HepG2 (cell line): ENCODE data around the gene ATOSB. TPM values are rescaled to one million over a fixed set of nuclear protein-coding genes. Genes with fewer than 3 reads are reported as not detected.

Source experiments
- ATAC-seq: fragments of 200-7000 bp; cut with Tn5 transposase; 3 replicates; pipeline ENCODE4 v1.9.1; 2020; ENCODE audit warnings: mild to moderate bottlenecking, moderate library complexity
- BruUV-seq: library from RNA; stranded (reverse); fragments of 400-500 nt; replicated peaks from 2 replicates; lab custom pipeline; 2021; lab: Mats Ljungman, UMichigan
- CTCF ChIA-PET: fragments of 300-600 bp; formaldehyde crosslinking; extraction: SDS; loops from one replicate; lab custom pipeline; 2021; ENCODE audit warnings: low total read pairs, inconsistent platforms, low intra/inter-chr PET ratio; lab: Yijun Ruan, JAX
- POLR2A ChIA-PET: fragments of 350-600 bp; sonication (Branson Sonifier 250); formaldehyde crosslinking; loops from one replicate; lab custom pipeline; 2020; ENCODE audit warnings: antibody characterized with exemption, inconsistent platforms; lab: Yijun Ruan, JAX
- DNase-seq: peaks from one replicate; pipeline ENCODE4 v3.0.0-alpha.2; 2015; ENCODE audit warnings: low spot score
- FAIRE-seq: peaks from 3 replicates; lab custom pipeline; 2011; peaks lifted over from hg19 to GRCh38; lab: Jason Lieb, UNC
- H2AFZ ChIP-seq: one replicate; pipeline ENCODE4 v1.6.1; 2011; ENCODE audit warnings: low read length, inconsistent platforms
- H3K27ac ChIP-seq: fragments of 300-600 bp; 3 replicates; pipeline ENCODE4 v1.8.0; 2011; ENCODE audit warnings: mixed run types, mild to moderate bottlenecking, mixed read lengths, low read length, inconsistent platforms; ENCODE audit not compliant: insufficient read depth; ENCODE audit errors: extremely low read length
- H3K27me3 ChIP-seq, 2 experiments: fragments of 200-600 bp in 1 of 2; 2 replicates in 1 of 2; 3 replicates in 1 of 2; pipeline versions ENCODE4 v1.6.0 to v1.8.0; 2011; ENCODE audit warnings: low read length in 2 of 2, mild to moderate bottlenecking in 2 of 2, moderate library complexity in 2 of 2, inconsistent platforms in 1 of 2; ENCODE audit not compliant: insufficient read depth in 2 of 2, control insufficient read depth in 1 of 2
- H3K36me3 ChIP-seq, 2 experiments: fragments of 200-600 bp in 1 of 2; replicated peaks in 1 of 2; 2 replicates in 1 of 2; 3 replicates in 1 of 2; pipeline versions ENCODE4 v1.5.1 to v1.8.0; 2011; ENCODE audit warnings: low read length in 2 of 2, inconsistent platforms in 1 of 2; ENCODE audit not compliant: insufficient read depth in 2 of 2, control insufficient read depth in 1 of 2
- H3K4me1 ChIP-seq: 2 replicates; pipeline ENCODE4 v1.5.1; 2012; ENCODE audit warnings: low read length, inconsistent platforms; ENCODE audit not compliant: insufficient read depth
- H3K4me2 ChIP-seq: 2 replicates; pipeline ENCODE4 v1.6.0; 2011; ENCODE audit warnings: low read depth, low read length, inconsistent platforms
- H3K4me3 ChIP-seq, 3 experiments: fragments of 200-600 bp in 1 of 3; sonication (generic), shearing (Covaris generic) in 1 of 3; replicated peaks in 1 of 3; 2 replicates each; pipeline ENCODE4 v1.5.1; 2011 to 2016; ENCODE audit warnings: low read length in 3 of 3, inconsistent platforms in 2 of 3, low read depth in 2 of 3, mild to moderate bottlenecking in 2 of 3, control low read depth in 1 of 3, mixed read lengths in 1 of 3; ENCODE audit not compliant: insufficient read depth in 1 of 3
- H3K79me2 ChIP-seq: one replicate; pipeline ENCODE4 v1.6.1; 2011; ENCODE audit warnings: low read length, inconsistent platforms; ENCODE audit not compliant: insufficient read depth
- H3K9ac ChIP-seq: 2 replicates; pipeline ENCODE4 v1.6.0; 2011; ENCODE audit warnings: mild to moderate bottlenecking, low read depth, low read length, inconsistent platforms; ENCODE audit not compliant: insufficient read depth
- H3K9me3 ChIP-seq: 2 replicates; pipeline ENCODE4 v1.5.1; 2012; ENCODE audit warnings: mild to moderate bottlenecking, low read length
- H4K20me1 ChIP-seq: 2 replicates; pipeline ENCODE4 v1.6.0; 2011; ENCODE audit warnings: inconsistent platforms, mild to moderate bottlenecking, low read length, moderate library complexity; ENCODE audit not compliant: insufficient read depth
- ARNT ChIP-seq: fragments of 450-650 bp; IDR thresholded peaks from 2 replicates; pipeline ENCODE4 v1.6.1; 2017
- CREM ChIP-seq, 2 experiments: sonication (generic) in 1 of 2; formaldehyde crosslinking in 1 of 2; IDR thresholded peaks; 2 replicates each; pipeline versions ENCODE4 v1.4.0 to v1.6.1; 2016 to 2020; ENCODE audit warnings: antibody characterized with exemption in 1 of 2, mild to moderate bottlenecking in 1 of 2, missing genetic modification reagents in 1 of 2
- JUN ChIP-seq: sonication (generic); formaldehyde crosslinking; IDR thresholded peaks from 2 replicates; pipeline ENCODE4 v1.4.0; 2020; ENCODE audit warnings: mild to moderate bottlenecking, missing genetic modification reagents
- PAWR ChIP-seq: sonication (generic); formaldehyde crosslinking; IDR thresholded peaks from 2 replicates; pipeline ENCODE4 v1.4.0; 2020; ENCODE audit warnings: missing genetic modification reagents, mild to moderate bottlenecking, borderline replicate concordance
- SIX1 ChIP-seq: sonication (generic); formaldehyde crosslinking; IDR thresholded peaks from 2 replicates; pipeline ENCODE4 v1.4.0; 2020; ENCODE audit warnings: missing genetic modification reagents, borderline replicate concordance
- SIX4 ChIP-seq: sonication (generic); formaldehyde crosslinking; IDR thresholded peaks from 2 replicates; pipeline ENCODE4 v1.4.0; 2020; ENCODE audit warnings: missing genetic modification reagents
- SKI ChIP-seq: fragments of 450-650 bp; IDR thresholded peaks from one replicate; pipeline ENCODE4 v1.6.1; 2018; ENCODE audit warnings: mild to moderate bottlenecking; ENCODE audit not compliant: partially characterized antibody
- ZNF296 ChIP-seq: sonication (generic); formaldehyde crosslinking; conservative IDR thresholded peaks from 2 replicates; pipeline ENCODE4 v1.5.0; 2020; ENCODE audit warnings: mild to moderate bottlenecking, missing genetic modification reagents
- ZNF326 ChIP-seq: sonication (generic); formaldehyde crosslinking; IDR thresholded peaks from 2 replicates; pipeline ENCODE4 v1.4.0; 2020; ENCODE audit warnings: missing genetic modification reagents, borderline replicate concordance
- ZNF367 ChIP-seq: sonication (generic); formaldehyde crosslinking; IDR thresholded peaks from 2 replicates; pipeline ENCODE4 v1.4.0; 2020; ENCODE audit warnings: missing genetic modification reagents, borderline replicate concordance
- ZNF460 ChIP-seq: sonication (generic); formaldehyde crosslinking; IDR thresholded peaks from 2 replicates; pipeline ENCODE4 v1.5.1; 2020; ENCODE audit warnings: missing genetic modification reagents, mild to moderate bottlenecking, borderline replicate concordance
- ZNF562 ChIP-seq: sonication (generic); formaldehyde crosslinking; IDR thresholded peaks from 2 replicates; pipeline ENCODE4 v1.8.0; 2022; ENCODE audit warnings: missing genetic modification reagents, borderline replicate concordance
- ZNF607 ChIP-seq: sonication (generic); formaldehyde crosslinking; IDR thresholded peaks from 2 replicates; pipeline ENCODE4 v1.5.1; 2020; ENCODE audit warnings: missing genetic modification reagents, mild to moderate bottlenecking, borderline replicate concordance
- ZNF615 ChIP-seq: sonication (generic); formaldehyde crosslinking; IDR thresholded peaks from 2 replicates; pipeline ENCODE4 v1.5.0; 2020; ENCODE audit warnings: mild to moderate bottlenecking, missing genetic modification reagents, borderline replicate concordance
- ZNF660 ChIP-seq: sonication (generic); formaldehyde crosslinking; IDR thresholded peaks from 2 replicates; pipeline ENCODE4 v1.5.1; 2020; ENCODE audit warnings: mild to moderate bottlenecking, low read depth, missing genetic modification reagents, borderline replicate concordance
- ZSCAN12 ChIP-seq: sonication (generic); formaldehyde crosslinking; IDR thresholded peaks from 2 replicates; pipeline ENCODE4 v1.9.0; 2021; ENCODE audit warnings: mild to moderate bottlenecking, missing genetic modification reagents
- WGBS: methylation state at CpG from one replicate; pipeline ENCODE4 v1.1.6; 2017; ENCODE audit warnings: low lambda C conversion rate; 5-methylcytosine and 5-hydroxymethylcytosine counted together
- in situ Hi-C: cut with HindIII; loops from 2 replicates; pipeline ENCODE4 v1.10.0; 2017; ENCODE audit warnings: low pct_unique_long_range_greater_than_20kb; ENCODE audit not compliant: extremely low pct_ligation_motif_present
- intact Hi-C: fragments of 100-400 bp; cut with micrococcal nuclease; formaldehyde crosslinking; loops from one replicate; pipeline ENCODE4 v1.10.0; 2022; ENCODE audit not compliant: unreplicated experiment
- polyA plus RNA-seq, 8 experiments: library from polyadenylated mRNA; depleted of rRNA in 3 of 8; stranded (reverse) in 7 of 8; unstranded in 1 of 8; fragments of >200 nt; fragmentation: Illumina TruSeq in 4 of 8; extraction: Trizol in 4 of 8; gene quantifications; 2 replicates each; pipeline versions ENCODE4 v1.2.1 to v1.2.3, GENCODE V29; 2011 to 2016; ENCODE audit warnings: low read depth in 4 of 8, missing spikeins in 1 of 8, mixed read lengths in 1 of 8; ENCODE audit not compliant: insufficient read depth in 1 of 8
- total RNA-seq, 5 experiments: library from RNA; depleted of rRNA; stranded (reverse); fragments of >200 nt; fragmentation: Illumina TruSeq; extraction: Trizol; gene quantifications; 2 replicates each; pipeline ENCODE4 v1.2.3, GENCODE V29; 2016; ENCODE audit warnings: low read depth in 1 of 5
- TF ChIP-seq, protein P1 (sequence below): IDR thresholded peaks from 2 replicates; pipeline ENCODE4 v1.6.1; 2016; ENCODE audit warnings: low read depth, borderline replicate concordance
- TF ChIP-seq, protein P2 (sequence below): sonication (generic); formaldehyde crosslinking; IDR thresholded peaks from 2 replicates; pipeline ENCODE4 v1.9.0; 2022; ENCODE audit warnings: low read depth, missing genetic modification reagents

The ATOSB gene
- total and polyA plus RNA-seq, 2 of the 13 experiments (the other 11 are each of a cell fraction or from before 2014, with no cell fraction given), result 1.9 to 6.4 TPM

DNA sequence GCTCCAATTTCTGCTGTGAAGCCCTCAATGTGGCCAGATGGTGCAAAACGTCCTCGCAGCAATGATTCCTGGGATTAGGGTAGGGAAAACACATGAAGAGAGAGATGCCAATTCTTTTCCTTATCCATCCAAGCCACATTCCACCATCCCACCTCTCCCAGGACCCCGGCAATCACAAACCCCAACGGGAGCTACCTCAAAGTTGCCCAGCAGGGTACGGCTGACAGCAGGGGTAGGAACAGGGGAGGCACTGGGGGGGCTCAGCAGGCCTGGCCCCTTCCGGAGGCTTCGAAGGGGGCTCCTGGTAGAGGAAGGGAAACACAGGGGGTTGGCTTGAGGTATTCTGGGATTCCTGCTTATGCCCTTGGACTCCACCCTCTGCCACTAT lies 9.3 kb downstream of the ATOSB start (continued):
- no peak for TF ChIP-seq SKI
- TF ChIP-seq ZNF660 (CRISPR knock-in tag), result no peak

DNA sequence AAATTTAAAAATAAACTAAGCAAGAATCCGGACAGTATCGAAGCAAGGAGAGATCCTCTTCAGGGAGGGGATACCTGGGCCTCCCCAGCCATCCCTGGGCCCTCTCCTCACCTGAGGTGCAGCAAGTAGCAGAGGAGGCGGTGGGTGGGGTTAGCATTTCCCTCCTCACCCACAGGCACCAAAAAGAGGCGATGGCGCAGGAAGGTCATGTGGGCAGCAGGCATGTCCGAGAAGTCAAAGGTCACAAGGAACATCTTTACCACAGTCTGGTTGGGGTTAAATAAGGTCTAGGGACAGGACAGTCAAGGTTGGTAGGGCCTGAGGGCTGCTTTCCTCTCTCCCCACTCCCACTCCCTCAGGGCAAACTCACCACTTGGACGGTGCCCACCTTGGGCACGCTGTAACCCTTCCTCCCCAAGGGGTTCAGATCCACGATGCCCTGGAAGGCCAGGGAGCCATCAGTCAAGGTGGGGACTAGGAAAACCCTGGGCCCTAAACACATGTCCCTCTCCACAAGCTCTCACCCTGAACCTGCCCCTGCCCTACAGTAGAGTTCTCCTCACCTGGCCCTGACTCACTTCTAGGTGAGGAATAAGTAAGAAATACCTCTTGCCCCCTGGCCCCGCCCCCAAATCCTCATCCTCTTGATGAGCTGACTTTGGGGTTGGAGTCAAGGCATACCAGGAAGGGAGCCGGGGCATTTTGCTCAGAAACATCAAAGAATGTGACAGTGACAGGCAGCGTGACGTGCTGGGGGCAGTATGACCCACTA lies 9.9 kb downstream of the ATOSB start:
- DNase-seq, result no peak

More for the DNA sequence above, 9.9 kb downstream of the ATOSB start:
- Histone ChIP-seq H3K9me3 (no peaks in the 10 kb centered on the region), H4K20me1 (no peaks in the 10 kb centered on the region), H3K79me2 (peaks cover 16% of the 10 kb centered on the region), H3K27ac (no peak overlapping the region), H2AFZ (no peak overlapping the region), H3K4me3 (no peak overlapping the region), H3K4me1 (peaks cover 30% of the 10 kb centered on the region), H3K9ac (no peak overlapping the region), H3K27me3 (no peaks in the 10 kb centered on the region; a peak in 1 of 5 replicates), H3K36me3 (peaks cover 3 to 13% of the 10 kb centered on the region in 2 experiments; a peak in 4 of 5 replicates), H3K4me2 (no peak overlapping the region)
- POLR2A ChIA-PET, result no interaction called here
- CTCF ChIA-PET, result no interaction called here
- FAIRE-seq, result no peak
- no peak for ATAC-seq
- BruUV-seq, result no TSS peak
- in situ Hi-C loops (no loop called here), intact Hi-C loops (no loop called here)
- TF ChIP-seq JUN, result no peak
- TF ChIP-seq, protein P1, sequence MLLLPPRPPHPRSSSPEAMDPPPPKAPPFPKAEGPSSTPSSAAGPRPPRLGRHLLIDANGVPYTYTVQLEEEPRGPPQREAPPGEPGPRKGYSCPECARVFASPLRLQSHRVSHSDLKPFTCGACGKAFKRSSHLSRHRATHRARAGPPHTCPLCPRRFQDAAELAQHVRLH (CRISPR knock-in tag), result no peak
- no peak for TF ChIP-seq ZSCAN12 (CRISPR knock-in tag)
- TF ChIP-seq ZNF326 (CRISPR knock-in tag), result no peak
- no peak for TF ChIP-seq ZNF615 (CRISPR knock-in tag)
- TF ChIP-seq ZNF562 (CRISPR knock-in tag), result no peak
- TF ChIP-seq ZNF296 (CRISPR knock-in tag), result no peak
- no peak for TF ChIP-seq ZNF607 (CRISPR knock-in tag)
- TF ChIP-seq PAWR (CRISPR knock-in tag), result no peak
- no peak for TF ChIP-seq ARNT
- TF ChIP-seq SIX4 (CRISPR knock-in tag), result no peak
- TF ChIP-seq, protein P2, sequence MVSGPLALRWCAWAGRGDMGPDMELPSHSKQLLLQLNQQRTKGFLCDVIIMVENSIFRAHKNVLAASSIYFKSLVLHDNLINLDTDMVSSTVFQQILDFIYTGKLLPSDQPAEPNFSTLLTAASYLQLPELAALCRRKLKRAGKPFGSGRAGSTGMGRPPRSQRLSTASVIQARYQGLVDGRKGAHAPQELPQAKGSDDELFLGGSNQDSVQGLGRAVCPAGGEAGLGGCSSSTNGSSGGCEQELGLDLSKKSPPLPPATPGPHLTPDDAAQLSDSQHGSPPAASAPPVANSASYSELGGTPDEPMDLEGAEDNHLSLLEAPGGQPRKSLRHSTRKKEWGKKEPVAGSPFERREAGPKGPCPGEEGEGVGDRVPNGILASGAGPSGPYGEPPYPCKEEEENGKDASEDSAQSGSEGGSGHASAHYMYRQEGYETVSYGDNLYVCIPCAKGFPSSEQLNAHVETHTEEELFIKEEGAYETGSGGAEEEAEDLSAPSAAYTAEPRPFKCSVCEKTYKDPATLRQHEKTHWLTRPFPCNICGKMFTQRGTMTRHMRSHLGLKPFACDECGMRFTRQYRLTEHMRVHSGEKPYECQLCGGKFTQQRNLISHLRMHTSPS (CRISPR knock-in tag), result no peak
- no peak for TF ChIP-seq ZNF367 (CRISPR knock-in tag)
- no peak for TF ChIP-seq SIX1 (CRISPR knock-in tag)
- TF ChIP-seq ZNF460 (CRISPR knock-in tag), result no peak
- TF ChIP-seq CREM (IDR thresholded peaks at IDR 0.05), result no peak
- TF ChIP-seq CREM (CRISPR knock-in tag; IDR thresholded peaks at IDR 0.05), result no peak
- 93% methylated on average over 10 of the region's 13 CpGs for WGBS
